H9 (cell line): ENCODE data around the gene CYSTM1. TPM values are rescaled to one million over a fixed set of nuclear protein-coding genes. Genes with fewer than 3 reads are reported as not detected.

Experiments used
- DNase-seq: peaks from one replicate; pipeline ENCODE4 v3.0.0-alpha.2; 2017
- H2AFZ ChIP-seq: one replicate; pipeline ENCODE4 v1.6.1; 2013; ENCODE audit warnings: mild to moderate bottlenecking, low read length, control low read depth, moderate library complexity
- H2AK5ac ChIP-seq: 2 replicates; pipeline ENCODE4 v1.6.1; 2013; ENCODE audit warnings: low read length, control low read depth, mixed read lengths; ENCODE audit not compliant: insufficient read length
- H2BK120ac ChIP-seq: one replicate; pipeline ENCODE4 v1.6.1; 2013; ENCODE audit warnings: low read depth, mild to moderate bottlenecking, low read length, control low read depth, inconsistent platforms; ENCODE audit not compliant: poor library complexity, severe bottlenecking
- H2BK12ac ChIP-seq: 2 replicates; pipeline ENCODE4 v1.6.1; 2013; ENCODE audit warnings: low read length, control low read depth, mixed read lengths, low read depth; ENCODE audit not compliant: insufficient read length
- H2BK15ac ChIP-seq: 2 replicates; pipeline ENCODE4 v1.6.1; 2013; ENCODE audit warnings: low read depth, low read length, control low read depth
- H2BK20ac ChIP-seq: one replicate; pipeline ENCODE4 v1.6.1; 2013; ENCODE audit warnings: low read depth, mild to moderate bottlenecking, low read length, control low read depth, inconsistent platforms; ENCODE audit not compliant: poor library complexity, severe bottlenecking
- H2BK5ac ChIP-seq: 2 replicates; pipeline ENCODE4 v1.6.1; 2013; ENCODE audit warnings: low read length, control low read depth, mixed read lengths; ENCODE audit not compliant: insufficient read length
- H3K14ac ChIP-seq: 2 replicates; pipeline ENCODE4 v1.6.1; 2013; ENCODE audit warnings: low read length, control low read depth; ENCODE audit not compliant: insufficient read depth
- H3K18ac ChIP-seq: 2 replicates; pipeline ENCODE4 v1.6.1; 2013; ENCODE audit warnings: low read depth, mild to moderate bottlenecking, mixed read lengths, low read length, control low read depth; ENCODE audit not compliant: insufficient read length
- H3K23ac ChIP-seq: 2 replicates; pipeline ENCODE4 v1.6.1; 2013; ENCODE audit warnings: low read length, control low read depth, mixed read lengths, low read depth; ENCODE audit not compliant: insufficient read length
- H3K23me2 ChIP-seq: 2 replicates; pipeline ENCODE4 v1.6.1; 2013; ENCODE audit warnings: low read depth, mild to moderate bottlenecking, mixed read lengths, low read length, control low read depth; ENCODE audit not compliant: insufficient read length, poor library complexity, severe bottlenecking
- H3K27ac ChIP-seq: 2 replicates; pipeline ENCODE4 v1.5.1; 2013; ENCODE audit warnings: low read length, control low read depth, mixed read lengths, low read depth; ENCODE audit not compliant: insufficient read length
- H3K27me3 ChIP-seq: 2 replicates; pipeline ENCODE4 v1.6.1; 2013; ENCODE audit warnings: low read length, control low read depth, inconsistent platforms; ENCODE audit not compliant: insufficient read depth
- H3K4ac ChIP-seq: 2 replicates; pipeline ENCODE4 v1.6.1; 2013; ENCODE audit warnings: low read depth, mild to moderate bottlenecking, control low read depth, inconsistent platforms, low read length, moderate library complexity
- H3K4me1 ChIP-seq: 2 replicates; pipeline ENCODE4 v1.6.1; 2013; ENCODE audit warnings: low read length, control low read depth, inconsistent platforms; ENCODE audit not compliant: insufficient read depth
- H3K4me2 ChIP-seq: 2 replicates; pipeline ENCODE4 v1.6.1; 2013; ENCODE audit warnings: low read length, control low read depth, mixed read lengths; ENCODE audit not compliant: insufficient read length, insufficient read depth
- H3K56ac ChIP-seq: 2 replicates; pipeline ENCODE4 v1.6.1; 2013; ENCODE audit warnings: low read depth, mild to moderate bottlenecking, mixed read lengths, low read length, control low read depth; ENCODE audit not compliant: insufficient read length
- H3K79me1 ChIP-seq: 2 replicates; pipeline ENCODE4 v1.6.1; 2013; ENCODE audit warnings: low read depth, mild to moderate bottlenecking, moderate library complexity, low read length, control low read depth, inconsistent platforms; ENCODE audit not compliant: insufficient read depth, poor library complexity, severe bottlenecking
- H3K79me2 ChIP-seq: 2 replicates; pipeline ENCODE4 v1.6.1; 2013; ENCODE audit warnings: low read length, control low read depth, inconsistent platforms; ENCODE audit not compliant: insufficient read depth
- H3K9ac ChIP-seq: 2 replicates; pipeline ENCODE4 v1.6.1; 2013; ENCODE audit warnings: low read length, control low read depth, mixed read lengths; ENCODE audit not compliant: insufficient read length; ENCODE audit errors: extremely low read depth
- H3K9me3 ChIP-seq: one replicate; pipeline ENCODE4 v1.6.1; 2013; ENCODE audit warnings: low read depth, low read length, inconsistent platforms; ENCODE audit not compliant: control insufficient read depth
- H3T11ph ChIP-seq: one replicate; pipeline ENCODE4 v1.6.1; 2013; ENCODE audit warnings: mild to moderate bottlenecking, low read length, control low read depth, inconsistent platforms
- H4K20me1 ChIP-seq: one replicate; pipeline ENCODE4 v1.6.1; 2013; ENCODE audit not compliant: control insufficient read depth, insufficient read length, insufficient read depth
- H4K5ac ChIP-seq: 2 replicates; pipeline ENCODE4 v1.6.1; 2013; ENCODE audit warnings: low read depth, mild to moderate bottlenecking, mixed read lengths, low read length, control low read depth; ENCODE audit not compliant: insufficient read length
- H4K8ac ChIP-seq: replicated peaks from 2 replicates; pipeline ENCODE4 v1.6.1; 2013; ENCODE audit warnings: low read length, control low read depth, mixed read lengths, low read depth; ENCODE audit not compliant: insufficient read length
- H4K91ac ChIP-seq: 2 replicates; pipeline ENCODE4 v1.6.1; 2013; ENCODE audit warnings: low read depth, mild to moderate bottlenecking, moderate library complexity, mixed read lengths, low read length, control low read depth; ENCODE audit not compliant: insufficient read length
- H3K27ac Mint-ChIP-seq, 3 experiments: 2 replicates in 2 of 3; 3 replicates in 1 of 3; pipeline ENCODE4 v1.8.0; 2020 to 2021; ENCODE audit warnings: mixed read lengths in 3 of 3, mild to moderate bottlenecking in 1 of 3, moderate library complexity in 1 of 3
- H3K27me3 Mint-ChIP-seq: 2 replicates; pipeline ENCODE4 v1.8.0; 2021; ENCODE audit warnings: low read depth, mild to moderate bottlenecking, moderate library complexity, mixed read lengths
- H3K36me3 Mint-ChIP-seq, 3 experiments: 2 replicates in 2 of 3; 3 replicates in 1 of 3; pipeline ENCODE4 v1.8.0; 2020 to 2021; ENCODE audit warnings: low read depth in 3 of 3, mixed read lengths in 3 of 3; ENCODE audit not compliant: insufficient read depth in 1 of 3
- H3K4me1 Mint-ChIP-seq, 2 experiments: 2 replicates each; pipeline ENCODE4 v1.8.0; 2020; ENCODE audit warnings: mixed read lengths in 2 of 2
- H3K4me3 Mint-ChIP-seq, 2 experiments: 2 replicates in 1 of 2; 3 replicates in 1 of 2; pipeline ENCODE4 v1.8.0; 2020 to 2021; ENCODE audit warnings: mild to moderate bottlenecking in 2 of 2, mixed read lengths in 2 of 2, moderate library complexity in 1 of 2
- H3K9me3 Mint-ChIP-seq, 2 experiments: 2 replicates in 1 of 2; 3 replicates in 1 of 2; pipeline ENCODE4 v1.8.0; 2020; ENCODE audit warnings: mild to moderate bottlenecking in 2 of 2, mixed read lengths in 2 of 2, moderate library complexity in 1 of 2
- whole genome bisulfite sequencing: extraction: QIAGEN DNeasy Blood & Tissue Kit; methylation state at CpG from one replicate; pipeline ENCODE4 v1.1.7; 2013; ENCODE audit warnings: missing lambda C conversion rate, low lambda C conversion rate, mixed read lengths; ENCODE audit not compliant: insufficient read length; ENCODE audit errors: extremely low coverage; 5-methylcytosine and 5-hydroxymethylcytosine counted together
- total RNA-seq: library from RNA; stranded (reverse); gene quantifications from 2 replicates; pipeline ENCODE4 v1.2.1, GENCODE V29; 2021
- TF ChIP-seq, protein P1 (sequence below): fragments of 200-600 bp; sonication (generic); conservative IDR thresholded peaks from 3 replicates; pipeline ENCODE4 v1.8.0; 2021; ENCODE audit warnings: antibody characterized with exemption, mild to moderate bottlenecking

Gene CYSTM1
- total RNA-seq, 1 experiment from 2014 or later, result 20.6 TPM

DNA sequence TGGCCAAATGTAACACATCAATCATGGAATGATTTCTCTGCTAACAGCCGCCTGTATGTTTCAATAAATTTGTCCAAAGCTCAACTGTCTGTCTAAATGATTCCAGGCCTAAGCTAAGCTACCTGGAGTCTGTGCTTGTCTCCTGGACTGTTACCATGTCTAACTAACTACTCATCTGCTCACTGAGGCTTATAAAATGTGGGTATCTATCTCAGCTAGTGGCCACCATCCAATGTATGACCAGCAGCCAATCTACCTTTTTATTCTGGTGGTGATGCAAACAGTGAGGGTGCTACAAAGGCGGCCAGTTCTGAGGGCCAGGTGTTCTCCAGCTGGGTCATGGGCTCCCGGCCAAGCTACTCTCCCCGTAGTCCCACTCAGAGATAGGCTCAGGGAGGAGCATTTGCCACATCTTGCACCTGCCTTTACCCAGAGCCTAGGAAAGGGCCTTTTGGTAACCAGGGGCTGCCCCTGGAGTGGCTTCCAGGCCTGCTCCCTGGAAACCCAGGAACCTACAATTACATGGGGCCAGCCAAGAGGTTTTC, 68.8 kb downstream of the CYSTM1 start:
- Histone ChIP-seq H3K23ac (no peak overlapping the region), H3K14ac (no peak overlapping the region), H4K5ac (no peak overlapping the region), H3T11ph (no peak overlapping the region), H2BK20ac (no peak overlapping the region), H2BK12ac (no peak overlapping the region), H2BK5ac (no peak overlapping the region), H4K8ac (no peak overlapping the region), H2BK15ac (no peak overlapping the region), H3K27me3 (no peaks in the 10 kb centered on the region), H2BK120ac (no peak overlapping the region), H3K79me1 (no peaks in the 10 kb centered on the region), H3K56ac (no peak overlapping the region), H3K9ac (no peak overlapping the region), H2AK5ac (no peak overlapping the region), H3K4me1 (peaks cover 9% of the 10 kb centered on the region), H3K79me2 (no peaks in the 10 kb centered on the region), H3K4me2 (no peak overlapping the region), H2AFZ (no peak overlapping the region), H3K23me2 (no peaks in the 10 kb centered on the region), H3K18ac (no peak overlapping the region), H4K91ac (no peak overlapping the region), H4K20me1 (no peaks in the 10 kb centered on the region), H3K9me3 (no peaks in the 10 kb centered on the region), H3K27ac (no peak overlapping the region), H3K4ac (no peak overlapping the region)
- Mint-ChIP-seq H3K27me3 (no peaks in the 10 kb centered on the region), H3K9me3 (no peaks in the 10 kb centered on the region), H3K4me3 (no peak overlapping the region), H3K36me3 (peaks cover 0 to 18% (median 6%) of the 10 kb centered on the region in 3 experiments; a peak in 4 of 7 replicates), H3K27ac (no peak overlapping the region), H3K4me1 (peaks cover 34% of the 10 kb centered on the region in 2 experiments)
- TF ChIP-seq, protein P1, sequence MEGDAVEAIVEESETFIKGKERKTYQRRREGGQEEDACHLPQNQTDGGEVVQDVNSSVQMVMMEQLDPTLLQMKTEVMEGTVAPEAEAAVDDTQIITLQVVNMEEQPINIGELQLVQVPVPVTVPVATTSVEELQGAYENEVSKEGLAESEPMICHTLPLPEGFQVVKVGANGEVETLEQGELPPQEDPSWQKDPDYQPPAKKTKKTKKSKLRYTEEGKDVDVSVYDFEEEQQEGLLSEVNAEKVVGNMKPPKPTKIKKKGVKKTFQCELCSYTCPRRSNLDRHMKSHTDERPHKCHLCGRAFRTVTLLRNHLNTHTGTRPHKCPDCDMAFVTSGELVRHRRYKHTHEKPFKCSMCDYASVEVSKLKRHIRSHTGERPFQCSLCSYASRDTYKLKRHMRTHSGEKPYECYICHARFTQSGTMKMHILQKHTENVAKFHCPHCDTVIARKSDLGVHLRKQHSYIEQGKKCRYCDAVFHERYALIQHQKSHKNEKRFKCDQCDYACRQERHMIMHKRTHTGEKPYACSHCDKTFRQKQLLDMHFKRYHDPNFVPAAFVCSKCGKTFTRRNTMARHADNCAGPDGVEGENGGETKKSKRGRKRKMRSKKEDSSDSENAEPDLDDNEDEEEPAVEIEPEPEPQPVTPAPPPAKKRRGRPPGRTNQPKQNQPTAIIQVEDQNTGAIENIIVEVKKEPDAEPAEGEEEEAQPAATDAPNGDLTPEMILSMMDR, result no peak
- DNase-seq, result no peak
- no CpG with 5 or more reads among the region's 4 CpGs for WGBS
